SKM-1 (cell line): Measurements from ENCODE around the gene BMERB1.
"Not testable (repeated sequence)": the region's sequence is repeated elsewhere in the genome, so short reads cannot be mapped to it uniquely, and the experiment has no call there.

Experiments
- DNase-seq: peaks from one replicate; lab custom pipeline; 2025; ENCODE audit not compliant: unreplicated experiment; lab: John Stamatoyannopoulos, UW

Gene BMERB1

DNA sequence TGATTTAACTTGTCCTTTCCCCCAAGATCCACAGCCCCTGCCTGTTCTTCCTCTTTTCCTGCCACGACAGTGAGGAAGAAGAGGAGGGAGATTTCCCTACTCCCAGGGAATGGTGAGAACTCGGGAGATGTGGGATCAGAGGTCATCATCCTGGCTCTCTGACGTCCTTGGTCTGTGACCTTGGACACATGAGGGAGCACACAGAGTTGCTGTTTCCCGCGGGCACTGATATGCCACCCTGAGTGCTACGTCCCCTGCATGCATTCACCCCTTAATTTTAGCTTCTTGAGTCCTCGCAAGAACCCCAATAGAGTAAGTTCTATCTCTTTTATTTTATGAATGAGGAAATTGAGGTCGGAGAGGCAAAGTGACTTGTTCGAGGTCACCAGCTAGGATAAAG lies 85.4 kb downstream of the BMERB1 start:
- DNase-seq: no peak

DNA sequence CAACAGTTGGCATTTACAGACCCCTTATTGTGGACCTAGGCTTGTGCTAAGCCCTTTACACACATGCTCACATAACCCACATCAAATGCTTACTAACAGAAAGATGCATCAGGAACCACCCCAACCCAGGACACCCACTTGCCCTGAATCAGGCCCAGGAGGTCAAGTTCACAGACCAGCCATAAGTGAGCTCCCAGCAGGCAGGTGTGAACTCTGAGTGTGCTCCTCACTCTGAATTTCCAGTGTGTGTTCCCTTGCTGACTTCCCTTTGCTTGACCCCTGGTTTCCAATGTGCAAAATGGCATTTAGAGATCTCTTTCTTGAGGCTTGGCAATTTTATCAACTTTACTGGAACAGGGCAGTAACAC lies 87.0 kb downstream of the BMERB1 start:
- DNase-seq: no peak

DNA sequence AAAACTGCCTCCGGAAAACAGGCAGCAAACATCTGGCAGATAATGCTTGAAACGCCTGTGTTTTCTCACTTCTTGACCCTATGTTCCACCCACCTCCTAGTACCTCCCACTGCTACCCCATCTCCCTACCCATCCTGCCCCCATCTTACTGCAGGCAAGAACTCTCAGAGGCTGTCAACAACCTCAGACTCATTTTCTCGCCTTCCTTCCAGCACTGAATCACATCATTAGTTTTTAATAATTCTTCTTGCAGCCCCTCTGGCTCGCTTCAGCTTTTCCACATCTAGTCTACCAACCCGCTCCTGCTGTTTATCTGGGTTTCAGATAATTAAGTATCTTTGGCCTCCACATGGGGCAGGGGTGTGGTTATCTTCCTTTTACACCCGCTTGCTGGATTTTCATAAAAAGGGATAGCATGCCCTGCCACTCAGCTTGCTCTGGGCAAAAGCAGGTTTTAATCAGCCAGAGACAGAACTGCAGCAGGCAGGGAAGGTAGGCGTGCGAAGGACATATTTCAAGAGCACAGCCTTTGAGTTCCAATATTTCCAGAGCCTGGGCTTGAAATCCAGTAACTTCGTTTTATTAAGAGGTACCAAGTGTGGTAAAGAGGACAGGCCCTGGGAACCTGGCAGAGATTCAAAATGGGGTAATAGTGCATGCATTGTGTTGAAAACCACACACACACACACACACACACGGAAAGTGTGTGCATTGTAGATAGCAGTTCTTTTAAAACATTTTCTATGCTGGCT lies 87.5 kb downstream of the BMERB1 start:
- no peak for DNase-seq

DNA sequence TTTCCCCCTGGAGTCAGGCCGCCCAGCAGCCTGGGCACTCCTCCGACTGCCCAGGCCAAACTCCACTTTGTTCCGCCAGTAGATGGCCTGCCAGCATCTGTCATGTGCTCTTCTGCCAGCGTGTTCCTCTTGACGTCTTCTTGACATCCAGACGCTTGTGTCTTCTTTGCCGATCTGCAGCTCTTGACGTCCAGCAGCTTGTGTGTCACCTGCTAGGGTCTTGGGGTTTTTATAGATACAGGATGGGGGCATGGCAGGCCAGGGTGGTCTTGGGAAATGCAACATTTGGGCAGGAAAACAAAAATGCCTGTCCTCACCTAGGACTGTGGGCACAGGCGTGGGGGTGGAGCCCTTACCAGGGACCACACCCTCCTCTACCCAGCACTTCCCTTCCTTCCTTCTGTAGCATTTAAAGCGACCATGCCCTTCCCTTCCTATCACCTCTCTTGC lies 88.7 kb downstream of the BMERB1 start:
- DNase-seq: no peak

DNA sequence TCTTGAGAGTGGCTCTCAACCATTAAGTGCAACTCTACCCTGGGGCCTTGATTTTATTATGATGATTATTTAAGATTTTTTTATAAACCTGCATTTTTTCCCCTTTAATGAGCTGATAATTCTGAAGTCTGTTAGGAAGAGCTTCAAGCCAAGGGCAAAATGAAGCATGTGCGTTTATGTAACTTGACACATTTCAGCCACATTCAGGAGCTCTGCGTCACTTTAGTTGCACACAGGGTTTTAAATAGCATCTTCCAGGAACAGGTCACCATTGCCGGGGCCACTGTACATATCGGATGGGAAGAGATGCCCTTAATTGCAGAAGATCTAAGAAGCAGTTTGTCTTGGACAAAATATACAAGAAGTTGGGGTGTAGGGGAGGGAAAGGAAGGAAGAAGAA lies 89.6 kb downstream of the BMERB1 start:
- DNase-seq: no peak

DNA sequence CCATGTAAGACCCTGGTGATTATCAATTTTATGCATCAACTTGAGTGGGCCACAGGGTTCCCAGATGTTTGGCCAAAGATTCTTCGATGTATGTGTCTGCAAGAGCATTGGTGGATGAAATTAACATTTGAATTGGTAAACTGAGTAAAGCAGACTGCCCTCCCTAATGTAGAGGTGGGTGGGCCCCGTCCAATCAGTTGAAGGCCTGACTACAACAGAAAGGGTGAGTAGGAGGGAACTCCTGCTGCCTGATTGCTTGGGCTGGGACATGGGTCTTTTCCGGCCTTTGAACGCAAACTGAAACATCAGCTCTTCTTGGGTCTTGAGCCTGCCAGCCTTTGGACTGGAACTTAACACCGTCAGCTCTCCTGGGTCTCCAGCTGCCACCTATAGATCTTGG lies 90.6 kb downstream of the BMERB1 start:
- DNase-seq: no peak

DNA sequence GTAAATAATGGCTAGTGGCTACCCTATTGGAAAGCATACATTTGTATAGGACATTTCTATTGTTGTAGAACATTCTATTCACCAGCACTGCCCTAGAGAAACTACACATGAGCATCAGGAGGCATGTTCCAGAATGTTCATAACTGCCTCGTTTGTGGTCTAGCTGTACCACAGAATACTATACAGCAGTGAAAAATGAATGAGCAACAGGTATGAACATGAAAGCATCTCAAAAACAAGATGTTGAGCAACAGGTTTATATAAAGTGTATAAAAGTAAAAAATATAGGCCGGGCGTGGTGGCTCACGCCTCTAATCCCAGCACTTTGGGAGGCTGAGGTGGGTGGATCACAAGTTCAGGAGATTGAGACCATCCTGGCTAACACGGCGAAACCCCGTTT lies 91.7 kb downstream of the BMERB1 start:
- no peak for DNase-seq

DNA sequence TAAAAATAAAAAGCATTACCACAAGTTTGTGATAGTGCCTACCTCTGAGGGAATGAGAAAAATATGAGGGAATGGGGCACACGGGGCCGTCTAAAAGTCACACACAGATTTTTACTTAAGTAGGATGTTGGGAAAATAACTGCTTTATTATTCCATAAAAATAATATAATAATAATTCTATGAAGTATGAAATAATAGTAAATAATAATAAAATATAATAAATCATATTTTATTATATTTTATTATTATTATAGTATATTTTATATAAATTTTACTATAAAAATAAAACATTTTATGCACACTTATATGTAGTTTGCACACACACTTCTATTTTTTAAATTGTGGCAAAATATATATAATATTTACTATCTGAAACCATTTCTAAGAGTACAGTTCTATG lies 92.3 kb downstream of the BMERB1 start:
- DNase-seq: no peak

DNA sequence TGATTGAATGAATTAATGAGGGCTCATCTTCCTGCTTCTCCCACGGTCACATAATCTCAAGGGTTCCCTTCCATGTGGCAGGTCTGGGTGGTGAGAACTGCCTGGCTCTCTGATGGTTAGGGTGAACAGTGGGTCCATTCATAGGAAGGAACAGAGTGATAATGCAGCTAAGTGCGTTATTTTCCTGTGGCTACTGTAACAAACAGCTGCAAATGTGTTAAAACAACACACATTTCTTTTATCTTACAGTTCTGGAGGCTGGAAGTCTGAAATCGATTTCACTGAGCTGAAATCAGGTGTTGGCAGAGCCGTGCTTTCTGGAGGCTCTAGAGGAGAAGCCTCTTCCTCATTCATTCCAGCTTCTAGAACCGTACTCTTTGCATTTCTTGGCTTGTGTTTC lies 95.3 kb downstream of the BMERB1 start:
- DNase-seq: no peak

DNA sequence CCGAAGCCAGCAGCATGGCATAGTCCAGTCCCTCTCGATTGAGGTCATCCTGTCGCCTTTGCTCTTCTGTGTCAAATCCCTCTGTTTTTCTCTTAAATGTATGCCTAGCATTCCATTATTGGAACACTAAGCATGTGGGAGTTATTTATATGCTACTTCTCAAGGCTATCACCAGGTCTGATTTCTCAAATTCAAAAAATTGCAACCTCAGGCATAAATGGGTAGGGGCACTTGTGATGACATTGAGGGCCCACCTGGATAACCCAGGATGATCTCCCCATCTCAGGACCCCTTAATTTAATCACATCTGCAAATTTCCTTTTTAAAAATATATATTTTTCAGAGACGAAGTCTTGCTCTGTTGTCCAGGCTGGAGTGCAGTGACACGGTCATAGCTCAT lies 95.7 kb downstream of the BMERB1 start:
- DNase-seq: no peak

DNA sequence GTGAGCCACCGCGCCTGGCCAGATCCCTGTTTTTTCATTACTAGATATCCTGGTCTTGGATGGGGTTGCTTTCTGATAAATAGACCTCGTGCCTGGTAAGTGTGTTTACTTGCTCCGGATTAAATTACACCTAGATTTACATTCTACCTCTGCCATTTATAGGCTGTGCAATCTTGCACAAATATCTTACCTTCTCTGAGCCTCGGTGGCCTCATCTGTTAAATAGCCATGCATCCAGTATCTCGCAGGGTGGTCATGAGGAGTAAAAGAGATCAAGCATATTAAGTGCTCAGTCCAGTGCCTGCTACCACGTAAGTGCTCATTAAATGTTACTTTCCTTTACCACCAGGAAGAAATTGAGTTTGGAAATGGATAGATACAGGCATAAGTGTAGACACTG lies 98.4 kb downstream of the BMERB1 start:
- no peak for DNase-seq

DNA sequence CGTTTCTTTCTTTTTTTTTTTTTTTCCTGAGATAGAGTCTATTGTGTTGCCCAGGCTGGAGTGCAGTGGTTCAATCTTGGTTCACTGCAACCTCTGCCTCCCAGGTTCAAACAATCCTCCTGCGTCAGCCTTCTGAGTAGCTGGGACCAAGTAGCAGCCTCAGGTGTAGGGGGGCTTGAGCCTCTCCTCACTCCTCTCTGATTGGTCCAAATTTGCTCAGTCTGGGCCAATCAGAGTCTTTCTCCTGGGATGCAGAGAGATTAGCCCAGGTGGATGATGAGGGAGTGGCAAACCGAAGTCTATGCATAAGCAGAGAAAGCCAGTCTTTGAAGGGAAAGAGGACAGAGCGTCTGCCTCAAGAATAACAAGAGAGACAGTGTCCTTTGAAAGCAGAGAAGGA lies 99.0 kb downstream of the BMERB1 start:
- no peak for DNase-seq

DNA sequence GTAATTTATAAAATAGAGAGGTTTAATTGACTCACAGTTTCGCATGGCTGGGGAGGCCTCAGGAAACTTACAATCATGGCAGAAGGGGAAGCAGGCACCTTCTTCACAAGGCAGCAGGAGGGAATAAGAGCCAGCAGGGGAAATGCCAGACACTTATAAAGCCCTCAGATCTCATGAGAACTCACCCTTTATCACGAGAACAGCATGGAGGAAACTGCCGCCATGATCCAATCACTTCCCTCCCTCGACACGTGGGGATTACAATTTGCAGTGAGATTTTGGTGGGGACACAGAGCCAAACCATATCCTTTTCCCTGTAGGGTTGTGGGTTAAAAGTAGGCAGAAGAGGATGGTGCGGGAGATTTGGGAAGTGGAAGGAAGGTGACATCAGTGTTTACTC lies 101.4 kb downstream of the BMERB1 start:
- no peak for DNase-seq

DNA sequence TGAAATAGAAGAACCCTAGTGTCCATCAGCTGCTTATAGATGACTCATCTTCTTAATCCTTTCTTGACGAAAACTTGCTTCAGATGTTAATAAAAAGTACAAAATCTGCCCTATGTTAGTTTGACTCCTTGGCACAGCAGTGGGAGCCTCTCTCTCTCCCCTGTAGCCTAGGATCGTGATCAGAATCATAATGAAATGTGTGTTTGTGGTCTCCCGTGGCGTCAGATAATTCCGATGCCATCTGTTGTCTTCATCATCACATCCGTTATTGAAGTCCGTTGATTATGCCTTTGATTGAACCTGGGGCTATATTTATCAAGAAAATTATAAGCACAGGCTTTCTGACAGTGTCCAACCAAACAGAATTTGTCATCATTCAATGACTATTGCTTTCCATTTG lies 102.5 kb downstream of the BMERB1 start:
- no peak for DNase-seq

DNA sequence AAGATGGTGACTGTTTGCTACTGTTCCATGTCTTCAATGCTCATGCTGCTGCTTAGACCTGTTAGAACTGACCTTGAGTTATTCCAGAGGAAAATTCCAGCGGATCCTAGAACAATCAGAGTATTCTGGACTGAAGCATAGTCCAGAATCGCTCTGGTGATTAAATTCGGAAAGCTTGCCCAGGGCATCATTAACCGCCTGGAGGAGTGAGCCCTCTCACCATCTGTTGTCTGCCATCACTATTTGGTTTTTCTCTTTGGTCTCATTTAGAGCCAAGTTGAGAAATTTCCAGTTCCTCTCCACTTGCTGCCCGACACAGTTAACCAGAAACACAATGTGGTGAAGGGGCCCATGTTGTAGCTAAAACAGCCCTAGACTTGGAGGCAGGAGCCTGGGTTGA lies 104.1 kb downstream of the BMERB1 start:
- no peak for DNase-seq

DNA sequence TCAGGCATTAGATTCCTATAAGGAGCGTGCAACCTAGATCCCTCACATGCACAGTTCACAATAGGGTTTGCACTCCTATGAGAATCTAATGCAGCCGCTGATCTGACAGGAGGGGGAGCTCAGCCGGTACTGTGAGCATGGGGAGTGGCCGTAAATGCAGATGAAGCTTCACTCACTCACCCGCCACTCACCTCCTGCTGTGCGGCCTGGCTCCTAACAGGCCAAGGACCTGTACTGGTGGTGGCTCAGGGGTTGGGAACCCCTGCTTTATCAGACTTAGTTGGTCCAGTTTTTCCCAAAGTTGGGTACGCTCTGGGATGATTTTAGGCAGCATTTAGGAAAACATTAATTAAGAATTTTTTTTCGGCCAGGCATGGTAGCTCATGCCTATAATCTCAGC lies 104.8 kb downstream of the BMERB1 start:
- DNase-seq: no peak

DNA sequence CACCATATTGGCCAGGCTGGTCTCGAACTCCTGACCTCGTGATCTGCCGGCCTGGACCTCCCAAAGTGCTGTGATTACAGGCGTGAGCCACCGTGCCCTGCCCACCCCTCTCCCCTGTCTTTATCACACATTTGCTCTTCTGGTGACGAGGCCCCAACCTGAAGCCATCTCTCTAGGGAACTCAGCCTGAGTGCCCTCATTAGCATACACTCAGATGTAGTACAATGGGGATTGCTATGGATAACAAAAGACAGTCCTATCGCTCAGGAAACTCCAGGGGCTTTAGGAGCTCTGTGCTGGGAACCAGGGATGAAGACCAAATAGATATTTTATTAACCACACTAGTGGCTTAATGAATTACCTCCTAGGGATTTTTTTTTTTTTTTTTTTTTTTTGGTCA lies 107.9 kb downstream of the BMERB1 start:
- no peak for DNase-seq

DNA sequence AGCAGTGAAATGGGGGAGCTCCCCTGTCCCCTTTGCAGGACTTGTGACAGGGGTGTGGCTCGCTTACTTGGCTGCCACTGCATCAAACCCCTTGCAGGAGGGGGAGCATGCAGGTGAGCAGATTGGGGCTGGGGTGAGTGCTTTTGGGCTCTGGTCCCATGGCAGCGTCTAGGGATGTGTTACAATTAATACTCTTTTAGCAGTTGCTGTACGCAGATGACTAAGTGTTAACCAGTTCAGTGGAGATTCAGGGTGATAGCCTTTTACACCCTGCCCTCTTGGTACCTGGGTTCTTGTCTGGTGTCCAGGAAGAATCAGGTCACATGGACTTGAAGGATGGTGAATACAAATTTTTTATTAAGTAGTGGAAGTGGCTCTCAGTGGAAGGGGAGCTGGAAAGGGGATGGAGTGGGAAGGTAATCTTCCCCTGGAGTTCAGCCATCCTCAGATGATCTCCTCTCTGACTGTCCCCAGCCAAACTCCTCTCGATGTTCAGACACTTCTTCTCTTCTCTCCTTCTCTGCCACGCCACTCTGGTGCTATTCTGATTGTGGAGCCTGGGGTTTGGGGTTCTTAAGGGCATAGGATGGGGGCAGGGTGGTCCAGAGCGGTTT lies 108.5 kb downstream of the BMERB1 start:
- no peak for DNase-seq

DNA sequence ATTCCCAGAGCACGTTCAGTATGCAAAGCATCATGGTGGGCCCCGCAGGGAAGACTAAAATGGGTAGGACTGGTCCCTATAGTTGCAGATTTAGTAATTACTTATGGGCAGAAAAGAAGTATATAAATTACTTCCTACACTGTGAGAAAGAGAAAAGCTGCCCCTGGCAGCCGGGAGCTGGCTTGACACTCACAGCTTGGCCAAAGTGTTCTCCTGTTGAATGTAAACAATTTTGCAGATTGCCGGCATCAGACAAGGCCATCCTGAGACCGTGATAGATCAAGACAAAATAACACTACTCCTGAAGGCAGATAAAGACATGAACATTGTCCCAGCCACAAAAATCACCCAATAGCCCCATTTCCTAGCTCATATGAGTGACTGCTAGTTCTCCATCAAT lies 110.0 kb downstream of the BMERB1 start:
- no peak for DNase-seq

DNA sequence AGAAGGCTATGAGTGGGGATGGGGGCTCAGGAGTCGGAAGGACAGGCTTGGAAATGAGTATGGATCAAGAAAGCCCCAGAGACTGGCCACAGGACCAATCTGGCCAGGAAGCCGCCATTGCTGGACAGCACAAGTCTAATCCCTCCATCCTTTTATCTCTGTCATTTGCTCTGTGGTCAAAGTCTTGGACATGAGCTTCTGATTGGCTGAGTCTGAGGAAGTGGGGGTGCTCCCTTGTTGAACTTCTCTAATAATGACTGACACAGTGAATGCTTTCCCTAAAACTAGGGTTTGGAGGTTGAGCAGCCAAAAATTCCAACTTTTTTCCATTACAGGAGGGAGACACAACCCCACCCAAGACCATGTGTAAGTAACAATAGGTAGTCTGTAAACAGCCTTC lies 111.2 kb downstream of the BMERB1 start:
- DNase-seq: no peak

DNA sequence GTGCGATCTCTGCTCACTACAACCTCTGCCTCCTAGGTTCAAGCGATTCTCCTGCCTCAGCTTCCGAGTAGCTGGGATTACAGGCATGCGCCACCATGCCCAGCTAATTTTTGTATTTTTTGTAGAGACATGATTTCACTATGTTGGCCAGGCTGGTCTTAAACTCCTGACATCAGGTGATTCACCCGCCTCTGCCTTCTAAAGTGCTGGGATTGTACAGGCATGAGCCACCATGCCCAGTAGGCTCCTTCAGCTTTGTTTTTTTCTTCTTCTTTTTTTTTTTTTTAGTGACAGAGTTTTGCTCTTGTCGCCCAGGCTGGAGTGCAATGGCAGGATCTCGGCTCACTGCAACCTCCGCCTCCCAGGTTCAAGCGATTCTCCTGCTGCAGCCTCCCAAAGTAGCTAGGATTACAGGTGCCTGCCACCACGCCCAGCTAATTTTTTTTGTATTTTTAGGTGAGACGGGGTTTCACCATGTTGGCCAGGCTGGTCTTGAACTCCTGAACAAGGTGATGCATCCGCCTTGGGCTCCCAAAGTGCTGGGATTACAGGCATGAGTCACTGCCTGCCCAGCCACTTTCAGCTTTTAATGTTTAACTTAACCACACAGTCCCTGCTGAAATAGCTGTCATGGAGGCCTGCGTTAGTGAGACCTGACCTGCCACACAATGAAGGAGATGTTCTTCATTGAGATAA lies 112.8 kb downstream of the BMERB1 start:
- DNase-seq: not testable (repeated sequence)

DNA sequence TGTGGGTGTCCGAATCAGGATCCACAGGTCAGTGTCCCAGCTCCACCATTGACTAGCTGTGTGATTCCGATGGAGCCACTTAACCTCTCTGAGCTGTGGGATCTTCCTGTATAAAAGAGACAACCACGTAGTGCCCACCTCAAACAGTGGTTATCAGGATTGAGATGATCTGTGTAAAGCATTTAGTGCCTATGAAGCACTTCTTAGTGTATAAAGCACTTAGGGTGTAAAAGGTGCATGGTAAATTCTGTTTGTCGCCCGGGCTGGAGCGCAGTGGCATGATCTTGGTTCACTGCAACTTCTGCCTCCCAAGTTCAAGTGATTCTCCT lies 113.3 kb downstream of the BMERB1 start:
- DNase-seq: no peak

DNA sequence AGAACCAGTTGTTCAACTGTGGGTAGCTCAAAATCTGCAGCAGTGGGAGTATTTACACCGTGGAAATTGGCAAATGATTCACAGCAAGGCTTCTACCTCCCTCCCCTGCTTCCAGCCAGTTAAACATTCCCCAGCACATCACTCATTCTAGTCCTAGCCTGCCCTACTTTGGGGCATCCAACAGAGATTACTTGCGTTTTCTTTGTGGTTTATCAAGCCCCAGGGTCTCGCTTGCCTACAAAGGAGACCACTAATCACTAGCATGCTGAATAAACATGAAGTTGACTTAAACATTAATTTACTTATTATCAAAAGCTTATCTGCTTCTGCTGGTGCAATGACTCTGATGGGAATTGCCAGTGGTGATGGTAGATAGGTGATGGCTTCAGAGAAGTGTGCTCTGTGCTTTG lies 114.1 kb downstream of the BMERB1 start:
- no peak for DNase-seq
